Superior temporal gyrus (tissue), 1 donor: Measurements from ENCODE around the gene DCTN4.

Source experiments
- DNase-seq: peaks from one replicate; pipeline ENCODE4 v3.0.0-alpha.2; 2016; ENCODE audit errors: extremely low spot score

DCTN4 gene

GRCh38 chr5:150670948-150671310 is 87.9 kb downstream of the DCTN4 start:
- no peak for DNase-seq

DNA sequence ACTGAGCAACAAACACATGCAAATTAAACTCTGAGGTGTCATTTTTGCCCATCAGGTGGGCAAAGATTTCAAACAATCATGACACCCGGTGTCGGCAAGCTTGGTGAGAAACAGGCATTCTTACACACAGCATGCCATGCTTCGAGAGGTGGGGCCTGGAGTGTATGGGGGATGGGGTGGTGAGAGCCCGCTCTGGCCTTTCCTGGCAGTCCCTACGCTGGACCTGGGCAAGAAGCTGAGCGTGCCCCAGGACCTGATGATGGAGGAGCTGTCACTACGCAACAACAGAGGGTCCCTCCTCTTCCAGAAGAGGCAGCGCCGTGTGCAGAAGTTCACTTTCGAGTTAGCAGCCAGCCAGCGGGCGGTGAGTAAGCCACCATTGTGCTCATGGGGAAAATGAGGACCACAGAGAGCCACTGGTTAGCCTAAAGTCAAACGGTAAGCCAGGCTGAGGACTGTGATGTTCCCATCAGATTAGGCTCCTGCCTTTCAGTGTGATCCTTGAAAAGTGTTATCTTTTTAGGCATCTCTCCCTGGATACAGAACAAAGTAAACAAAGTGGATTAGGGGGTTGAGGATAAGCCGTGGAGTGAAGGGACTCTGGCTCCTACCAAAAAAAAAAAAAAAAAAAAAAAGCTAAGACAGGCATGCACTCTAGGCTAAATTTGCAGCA is 88.4 kb downstream of the DCTN4 start:
- DNase-seq = no peak

DNA sequence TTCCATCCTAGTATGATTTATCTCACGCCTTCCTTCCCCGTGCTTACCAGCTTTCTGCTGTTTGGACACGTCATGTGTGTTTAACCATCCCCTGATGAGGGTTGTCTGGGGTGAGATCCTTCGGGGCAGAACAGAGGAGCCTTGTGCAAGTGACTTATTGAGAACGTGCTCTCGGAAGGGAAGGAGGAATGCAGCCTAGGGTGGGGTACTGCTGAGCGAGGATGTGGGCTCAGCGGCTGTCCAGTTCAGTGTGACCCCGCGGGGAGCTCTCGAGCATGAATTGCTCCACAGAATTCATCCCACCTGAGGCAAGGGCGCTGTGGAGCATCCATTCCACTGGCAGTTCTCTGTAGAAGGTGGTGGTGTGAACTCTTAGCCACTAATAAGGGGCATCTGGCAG is 93.8 kb downstream of the DCTN4 start:
- no peak for DNase-seq

GRCh38 chr5:150663936-150664335 is 94.9 kb downstream of the DCTN4 start:
- DNase-seq = no peak

DNA sequence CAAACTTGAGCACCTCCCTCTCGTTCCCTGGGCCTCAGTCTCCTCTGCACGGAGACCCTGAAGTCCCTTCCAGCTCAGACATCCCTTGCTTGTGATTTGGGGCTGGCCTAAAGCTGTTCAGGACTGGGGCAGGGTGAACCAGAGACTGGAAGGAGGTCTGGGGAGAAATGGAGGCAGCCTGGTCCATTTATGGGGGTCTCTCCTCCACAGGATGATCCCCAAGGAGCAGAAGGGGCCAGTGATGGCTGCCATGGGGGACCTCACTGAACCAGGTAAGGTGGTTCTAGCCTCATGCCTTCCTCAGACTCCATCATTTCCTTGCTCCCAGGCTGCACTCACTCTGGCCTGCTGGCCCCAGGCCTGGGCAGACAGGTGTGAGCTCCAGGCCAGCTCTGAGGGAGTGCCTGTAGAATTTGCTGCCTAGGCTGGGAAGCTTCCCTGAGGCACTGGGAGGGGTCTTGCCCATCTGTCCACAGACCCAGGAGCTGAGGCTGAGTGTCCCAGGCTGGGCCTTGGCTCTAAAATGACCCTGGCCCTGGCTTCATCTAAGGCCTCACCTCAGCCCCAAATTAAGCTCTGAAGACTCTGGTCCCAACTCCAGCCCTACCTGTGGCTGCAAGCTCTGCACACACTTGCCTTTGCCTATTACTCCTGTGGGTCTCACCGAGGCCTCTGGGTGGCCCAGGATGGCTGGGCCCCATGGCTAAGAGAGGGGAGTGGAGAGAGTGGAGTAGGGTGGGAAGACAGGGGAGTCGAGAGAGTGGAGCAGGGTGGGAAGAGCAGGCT is 95.9 kb downstream of the DCTN4 start:
- no peak for DNase-seq

DNA sequence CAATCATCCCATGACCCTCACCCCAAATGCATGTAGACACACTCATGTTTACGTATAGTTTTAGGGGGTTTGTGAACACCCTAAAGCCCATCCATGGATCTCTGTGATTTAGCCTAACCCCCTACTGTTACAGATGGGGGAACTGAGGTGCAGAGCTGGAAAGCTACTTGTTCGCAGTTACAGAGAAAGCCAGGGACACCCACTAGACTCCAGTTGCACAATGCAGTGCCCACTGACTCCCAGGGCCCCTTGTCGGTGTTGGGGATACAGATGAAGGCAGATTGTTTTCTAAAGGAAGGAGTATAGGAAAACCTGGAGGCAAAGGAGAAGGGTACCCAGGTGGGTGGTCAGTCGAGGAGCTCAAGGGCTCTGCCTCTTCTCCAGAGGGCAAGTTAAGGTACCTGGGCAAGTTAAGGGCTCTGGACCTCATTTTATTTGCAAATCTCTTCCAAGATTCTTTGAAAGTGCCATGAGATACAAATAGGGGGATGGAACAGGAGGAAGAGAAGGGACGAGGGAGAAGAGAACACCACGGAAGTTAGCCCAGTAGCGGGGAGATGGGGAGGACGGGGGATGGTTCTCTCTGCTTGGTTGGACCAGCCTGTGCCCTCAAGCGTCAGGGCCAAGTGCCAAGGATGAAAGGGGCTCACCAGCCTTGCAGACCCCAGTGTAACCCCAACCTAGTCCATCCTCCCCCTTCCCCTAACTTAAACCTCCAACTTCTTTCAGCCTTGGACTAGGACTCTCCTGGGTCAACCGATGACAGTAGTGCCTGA is 96.8 kb downstream of the DCTN4 start:
- no peak for DNase-seq

GRCh38 chr5:150661086-150661485 is 97.7 kb downstream of the DCTN4 start, which contains the start of gene MYOZ3:
Gene MYOZ3, plus strand, starts transcription at chr5:150661251. Its CDS starts 1,691 bp downstream, at chr5:150662942.
- DNase-seq = no peak

DNA sequence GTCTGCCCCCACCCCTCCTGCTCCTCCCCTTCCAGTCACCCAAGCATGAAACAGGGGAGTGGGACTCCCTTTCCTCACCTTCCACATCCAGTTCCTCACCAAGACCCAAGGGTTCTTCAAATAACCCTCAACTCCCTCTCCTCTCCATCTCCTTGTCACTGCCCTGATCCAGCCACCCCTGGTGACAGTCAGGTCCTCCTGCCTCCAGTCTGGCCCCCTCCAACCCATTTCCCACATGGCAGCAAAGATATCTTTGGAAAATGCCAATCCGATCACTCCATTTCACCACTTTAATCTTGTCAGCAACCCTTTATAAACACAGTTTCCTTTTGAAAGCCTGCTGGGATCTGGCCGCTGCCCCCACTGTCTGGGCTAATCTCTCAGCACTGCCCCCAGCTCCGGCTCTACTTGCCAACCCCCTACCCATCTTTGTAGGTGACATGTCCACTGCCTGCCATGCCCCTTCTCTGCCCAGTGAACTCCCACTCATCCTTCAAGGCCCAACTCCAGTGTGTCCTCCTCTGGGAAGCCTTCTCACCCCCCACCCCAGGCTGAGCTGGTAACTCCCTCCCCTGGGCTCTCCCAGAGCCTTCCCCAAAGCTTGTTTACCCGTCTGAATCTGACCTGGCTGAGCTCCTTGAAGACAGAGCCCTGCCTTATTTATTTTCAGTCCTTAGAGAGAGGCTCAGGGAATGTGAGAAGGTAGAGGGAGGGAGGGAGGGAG is 98.5 kb downstream of the DCTN4 start:
- DNase-seq = no peak

GRCh38 chr5:150659360-150660107 is 99.3 kb downstream of the DCTN4 start:
- no peak for DNase-seq

DNA sequence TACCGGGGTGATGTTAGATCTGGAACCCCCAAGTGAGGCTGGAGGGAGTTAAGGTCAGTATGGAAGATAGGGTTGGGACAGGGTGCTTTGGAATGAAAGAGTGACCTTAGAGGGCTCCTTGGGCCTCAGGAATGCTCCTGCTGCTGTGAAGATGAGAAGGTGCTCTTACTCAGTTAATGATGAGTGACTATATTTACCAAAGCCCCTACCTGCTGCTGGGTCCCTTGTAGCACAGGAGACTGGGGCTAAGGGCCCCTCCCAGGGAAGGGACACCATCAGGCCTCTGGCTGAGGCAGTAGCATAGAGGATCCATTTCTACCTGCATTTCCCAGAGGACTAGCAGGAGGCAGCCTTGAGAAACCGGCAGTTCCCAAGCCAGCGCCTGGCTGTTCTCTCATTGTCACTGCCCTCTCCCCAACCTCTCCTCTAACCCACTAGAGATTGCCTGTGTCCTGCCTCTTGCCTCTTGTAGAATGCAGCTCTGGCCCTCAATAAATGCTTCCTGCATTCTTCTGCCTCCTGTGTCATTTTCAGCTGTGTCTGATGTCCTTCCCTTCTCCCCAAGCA is 100.0 kb downstream of the DCTN4 start:
- DNase-seq = no peak
